ENCODE results near the gene GATAD2A.

The GATAD2A gene

DNA sequence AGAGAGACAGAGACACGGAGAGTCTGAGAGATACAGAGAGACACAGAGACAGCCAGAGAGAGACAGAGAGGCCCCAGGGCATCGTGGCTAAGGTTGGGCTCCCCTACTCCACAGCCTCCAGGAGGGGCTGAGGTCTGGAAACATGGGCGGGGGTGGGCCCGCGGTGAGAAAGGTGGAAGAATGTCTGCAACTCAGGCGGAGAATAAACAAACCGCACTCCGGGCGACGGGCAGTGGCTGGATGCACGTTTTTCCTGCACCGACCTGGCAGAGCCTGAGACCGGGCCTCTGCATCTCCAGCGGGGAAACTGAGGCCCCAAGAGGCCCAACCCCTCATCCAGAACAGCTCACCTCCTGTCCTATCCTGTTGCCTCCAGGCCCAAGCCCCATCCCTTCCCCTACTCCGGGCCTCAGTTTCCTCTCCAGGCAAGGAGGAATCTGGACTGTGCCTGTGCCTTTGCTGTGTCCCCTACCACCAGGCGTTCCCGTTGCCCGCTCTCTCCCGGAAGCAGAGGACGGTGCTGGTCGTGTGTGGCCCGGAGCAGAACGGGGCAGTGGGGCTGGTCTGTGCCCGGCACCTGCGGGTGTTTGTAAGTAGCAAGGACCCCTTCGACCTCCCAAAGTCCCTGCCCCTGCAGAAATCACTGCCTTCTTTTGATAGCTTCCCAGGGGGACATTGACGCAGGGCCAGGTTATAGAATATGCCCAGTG lies 129.2 kb downstream of the GATAD2A start:
- no peak for DNase-seq

DNA sequence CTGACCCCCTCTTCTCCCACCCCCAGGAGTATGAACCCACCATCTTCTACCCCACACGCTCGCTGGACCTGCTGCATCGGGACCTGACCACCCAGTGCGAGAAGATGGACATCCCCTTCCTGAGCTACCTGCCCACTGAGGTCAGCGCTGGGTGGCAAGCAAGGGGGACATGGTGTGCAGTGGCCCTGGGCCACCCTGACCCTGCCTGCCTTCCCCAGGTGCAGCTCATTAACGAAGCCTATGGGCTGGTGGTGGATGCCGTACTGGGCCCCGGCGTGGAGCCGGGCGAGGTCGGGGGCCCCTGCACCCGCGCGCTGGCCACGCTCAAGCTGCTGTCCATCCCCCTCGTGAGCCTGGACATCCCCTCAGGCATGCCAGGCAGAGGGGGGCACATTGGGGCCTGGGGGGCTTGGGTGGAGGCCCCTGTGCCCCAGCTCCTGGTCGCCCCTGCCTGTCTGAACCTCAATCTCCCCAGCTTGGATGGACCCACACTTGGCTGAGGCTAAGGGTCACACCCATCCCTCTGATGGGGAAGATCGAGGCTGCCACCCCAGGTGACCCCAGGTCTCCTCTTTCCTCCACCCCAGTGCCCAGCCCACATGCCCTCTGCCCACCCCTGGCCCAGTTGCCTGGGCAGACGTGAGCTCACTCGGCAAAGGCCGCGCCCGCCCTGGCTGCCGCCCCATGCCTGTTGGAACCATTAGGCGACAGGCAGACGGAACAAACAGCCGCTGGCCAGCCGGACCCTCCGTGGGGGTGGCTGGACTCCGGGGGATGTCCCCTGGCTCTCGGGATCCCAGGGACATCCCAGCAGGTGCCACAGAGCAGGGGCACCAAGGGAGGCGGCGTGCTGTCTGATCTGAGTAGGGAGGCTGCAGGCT lies 130.1 kb downstream of the GATAD2A start:
- DNase-seq = no peak

DNA sequence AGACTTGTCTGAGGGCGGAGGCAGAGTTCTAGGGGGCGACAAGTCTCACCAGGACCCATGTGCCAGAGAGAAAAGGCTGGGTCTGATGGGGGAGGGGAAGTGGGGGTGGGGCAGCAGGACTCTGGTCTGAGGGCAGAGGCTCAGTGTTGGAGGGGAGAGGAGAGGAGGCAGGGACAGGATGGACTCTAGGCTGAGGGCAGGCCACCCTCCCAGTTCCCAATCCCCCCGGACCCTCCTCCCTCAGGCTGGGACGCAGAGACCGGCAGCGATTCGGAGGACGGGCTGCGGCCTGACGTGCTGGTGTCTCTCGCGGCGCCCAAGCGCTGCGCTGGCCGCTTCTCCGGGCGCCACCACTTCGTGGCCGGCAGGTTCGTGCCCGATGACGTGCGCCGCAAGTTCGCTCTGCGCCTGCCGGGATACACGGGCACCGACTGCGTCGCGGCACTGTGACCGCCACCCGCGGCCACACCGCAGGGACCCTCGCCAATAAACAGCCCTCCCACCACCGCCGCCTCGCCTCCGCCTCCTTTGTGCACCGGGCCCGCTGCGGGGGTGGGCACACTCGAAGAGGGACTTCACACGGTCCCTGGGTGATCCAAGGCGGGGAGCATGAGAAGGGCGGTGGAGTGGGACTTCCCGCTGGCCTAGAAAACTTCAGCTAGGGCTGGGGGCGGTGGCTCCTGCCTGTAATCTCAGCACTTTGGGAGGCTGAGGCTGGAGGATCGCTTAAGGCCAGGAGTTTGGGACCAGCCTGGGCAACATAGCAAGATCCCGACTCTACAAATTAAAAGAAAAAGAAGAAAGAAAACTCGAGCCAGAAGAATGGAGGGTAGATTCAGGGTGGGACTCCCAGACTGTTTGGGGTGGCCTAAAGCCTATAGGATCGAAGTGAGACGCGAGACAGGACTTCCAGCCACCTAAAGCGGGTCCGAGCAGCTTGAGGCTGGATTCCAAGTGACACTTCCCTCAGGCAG lies 131.9 kb downstream of the GATAD2A start:
- peak; percentile 24 for DNase-seq

DNA sequence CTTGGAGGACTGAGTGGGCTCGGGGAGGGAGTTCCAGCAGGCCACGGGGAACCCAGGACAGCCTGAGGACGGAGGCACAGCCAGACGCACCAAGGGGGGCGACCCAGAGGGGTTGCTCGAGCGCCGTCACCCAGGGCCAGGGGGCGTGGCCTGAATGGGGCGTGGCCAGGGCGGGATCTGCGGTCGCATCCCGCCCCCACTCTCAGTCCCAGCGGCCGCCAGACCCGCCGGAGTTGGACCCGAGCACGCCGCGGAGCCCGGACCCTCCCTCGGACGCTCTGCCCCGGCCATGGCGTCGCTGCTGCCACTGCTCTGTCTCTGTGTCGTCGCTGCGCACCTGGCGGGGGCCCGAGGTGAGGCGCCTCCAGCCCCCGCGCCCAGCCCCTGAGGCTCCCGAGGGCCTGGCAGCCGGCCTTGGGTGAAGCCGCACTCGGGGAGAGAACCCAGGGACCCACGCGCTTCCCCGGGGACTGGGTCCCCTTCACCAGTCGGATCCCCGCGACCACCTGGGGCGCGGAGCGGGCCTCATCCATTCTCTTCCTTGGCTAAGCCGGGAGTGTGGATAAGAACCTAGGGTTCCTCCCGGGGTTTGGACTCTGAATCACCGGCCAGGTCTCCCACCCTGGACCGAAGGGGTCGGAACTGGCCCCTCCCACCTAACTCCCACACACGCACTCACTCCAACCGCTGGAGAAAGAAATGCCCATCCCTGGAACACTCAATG lies 132.7 kb downstream of the GATAD2A start, which contains the start of gene CILP2:
TSS of gene CILP2 (plus strand) at position 205 of the 724 bp plus-strand sequence. CDS start at position 290, 85 bp downstream.
- peak; percentile 44 for DNase-seq

DNA sequence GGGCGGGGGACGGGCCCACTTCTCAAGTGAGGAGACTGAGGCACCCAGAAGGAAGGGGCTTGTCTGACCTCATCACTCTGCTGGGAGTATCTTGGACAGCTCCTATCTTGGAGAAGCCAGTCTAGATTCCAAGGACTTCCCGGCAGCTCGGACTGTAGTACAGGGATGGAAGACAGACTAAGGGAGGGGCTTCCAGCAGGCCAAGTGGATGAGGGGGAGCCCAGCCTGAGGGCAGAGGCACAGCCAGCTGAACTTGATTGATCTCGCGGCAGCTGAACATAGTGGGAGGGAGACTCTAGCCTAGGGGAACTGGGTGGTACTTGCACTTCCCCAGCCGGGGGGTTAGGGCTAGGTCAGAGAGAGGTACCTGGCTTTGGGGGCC lies 133.3 kb downstream of the GATAD2A start:
- DNase-seq = no peak

DNA sequence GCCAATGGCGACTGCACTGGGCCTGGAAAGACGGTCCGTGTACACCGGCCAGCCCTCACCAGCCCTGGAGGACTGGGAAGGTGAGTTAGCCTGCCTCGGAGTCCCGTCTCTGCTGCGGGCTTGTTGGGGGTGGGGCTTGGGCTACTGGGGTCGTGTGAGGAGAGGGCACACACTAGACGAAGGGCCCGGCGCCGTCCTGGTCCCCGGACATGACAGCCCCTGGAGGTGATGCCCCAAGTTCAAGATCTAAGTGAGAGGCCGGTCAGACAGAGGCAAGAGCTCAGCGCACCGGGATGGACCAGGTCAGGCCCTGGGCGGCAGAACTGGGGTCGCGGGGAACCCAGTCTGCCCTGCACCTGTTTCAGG lies 134.2 kb downstream of the GATAD2A start:
- DNase-seq = no peak

DNA sequence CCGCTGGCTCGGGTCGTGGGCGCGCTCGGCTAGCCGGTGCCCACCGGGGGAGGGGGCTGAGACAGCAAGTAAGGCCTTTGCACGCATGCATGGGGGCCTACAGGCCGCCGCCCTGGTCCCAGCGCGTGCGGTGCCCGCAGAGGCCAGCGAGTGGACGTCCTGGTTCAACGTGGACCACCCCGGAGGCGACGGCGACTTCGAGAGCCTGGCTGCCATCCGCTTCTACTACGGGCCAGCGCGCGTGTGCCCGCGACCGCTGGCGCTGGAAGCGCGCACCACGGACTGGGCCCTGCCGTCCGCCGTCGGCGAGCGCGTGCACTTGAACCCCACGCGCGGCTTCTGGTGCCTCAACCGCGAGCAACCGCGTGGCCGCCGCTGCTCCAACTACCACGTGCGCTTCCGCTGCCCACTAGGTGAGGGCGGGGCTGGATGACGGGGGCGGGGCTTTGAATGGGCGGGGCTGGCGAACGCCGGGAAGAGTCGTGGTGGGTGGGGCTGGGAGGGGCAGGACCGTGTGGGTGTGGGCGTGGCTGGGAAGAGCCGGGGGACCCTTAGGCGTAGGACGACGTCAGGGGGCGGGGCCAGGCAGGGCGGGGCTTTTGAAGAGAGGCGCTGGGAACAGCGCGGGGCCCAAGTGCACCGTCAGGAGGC lies 134.7 kb downstream of the GATAD2A start:
- peak; percentile 64 for DNase-seq

DNA sequence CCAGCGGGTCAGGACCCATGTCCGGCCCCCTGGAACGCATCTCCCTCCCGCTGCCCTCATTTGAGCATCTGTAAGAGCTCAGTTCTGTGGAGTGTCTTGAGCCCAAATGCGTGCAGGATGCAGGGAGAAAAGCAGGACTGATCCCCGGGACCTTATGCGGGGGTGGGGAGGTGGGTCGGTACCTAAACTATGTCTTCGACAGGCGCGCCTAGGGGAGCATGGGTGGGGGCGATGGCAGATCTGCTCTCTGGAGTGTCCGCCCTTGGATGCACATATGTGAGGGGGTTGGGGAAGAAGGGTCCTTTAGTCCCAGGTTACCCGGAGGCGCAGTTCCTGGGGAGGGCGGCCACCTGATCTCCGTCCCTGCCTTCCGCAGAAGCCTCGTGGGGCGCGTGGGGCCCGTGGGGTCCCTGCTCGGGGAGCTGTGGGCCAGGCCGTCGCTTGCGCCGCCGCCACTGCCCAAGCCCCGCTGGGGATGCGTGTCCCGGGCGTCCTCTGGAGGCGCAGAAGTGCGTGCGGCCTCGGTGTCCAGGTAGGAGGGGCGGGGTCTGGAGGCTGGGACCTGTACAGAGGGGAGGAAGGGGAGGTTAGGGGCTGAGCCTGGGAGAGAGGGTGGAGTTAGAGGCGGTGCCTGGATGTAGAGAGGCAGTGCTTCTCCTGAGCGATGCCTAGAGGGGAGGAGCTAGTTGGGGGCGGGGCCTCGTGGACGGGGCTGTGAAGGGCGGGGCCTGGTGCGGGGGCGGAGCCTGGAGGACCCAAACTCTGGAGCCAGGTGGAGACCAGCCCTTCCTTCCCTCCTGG lies 135.4 kb downstream of the GATAD2A start:
- DNase-seq = peak; percentile 76

DNA sequence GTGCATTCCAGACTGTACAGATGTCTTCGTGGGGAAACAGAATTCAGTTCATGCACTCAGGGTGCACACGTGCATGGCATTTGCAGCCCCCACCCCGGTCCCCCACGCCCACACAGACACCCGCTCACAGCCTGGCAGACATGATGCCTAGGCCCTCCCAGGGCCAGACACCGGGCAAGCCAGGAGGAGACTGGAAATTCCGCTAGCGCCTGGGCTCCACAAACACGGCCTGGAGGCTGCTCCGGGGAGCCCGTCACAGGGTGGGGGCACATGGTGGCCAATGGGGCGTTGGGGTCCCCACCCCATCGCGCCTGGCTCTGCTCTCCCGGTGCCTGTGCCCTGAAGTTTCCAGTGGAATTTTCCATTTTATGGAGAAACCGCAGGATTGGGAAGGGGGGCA lies 136.1 kb downstream of the GATAD2A start:
- no peak for DNase-seq

DNA sequence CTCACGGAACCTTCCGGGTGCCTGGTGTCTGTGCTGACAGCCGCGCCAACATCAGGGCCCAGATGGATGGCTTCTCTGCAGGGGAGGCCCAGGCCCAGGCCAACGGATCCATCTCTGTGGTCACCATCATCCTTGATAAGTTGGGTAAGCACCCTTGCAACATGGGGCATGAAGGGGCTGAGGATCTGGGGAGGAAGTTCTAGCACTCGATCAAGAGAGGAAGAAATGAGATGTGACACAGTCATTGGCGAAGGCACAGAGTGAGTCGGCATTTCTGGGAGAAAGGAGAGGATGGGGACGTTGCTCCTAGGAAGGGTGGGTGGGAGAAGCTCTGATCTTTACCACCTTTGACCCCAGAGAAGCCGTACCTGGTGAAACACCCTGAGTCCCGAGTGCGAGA lies 137.0 kb downstream of the GATAD2A start:
- no peak for DNase-seq

DNA sequence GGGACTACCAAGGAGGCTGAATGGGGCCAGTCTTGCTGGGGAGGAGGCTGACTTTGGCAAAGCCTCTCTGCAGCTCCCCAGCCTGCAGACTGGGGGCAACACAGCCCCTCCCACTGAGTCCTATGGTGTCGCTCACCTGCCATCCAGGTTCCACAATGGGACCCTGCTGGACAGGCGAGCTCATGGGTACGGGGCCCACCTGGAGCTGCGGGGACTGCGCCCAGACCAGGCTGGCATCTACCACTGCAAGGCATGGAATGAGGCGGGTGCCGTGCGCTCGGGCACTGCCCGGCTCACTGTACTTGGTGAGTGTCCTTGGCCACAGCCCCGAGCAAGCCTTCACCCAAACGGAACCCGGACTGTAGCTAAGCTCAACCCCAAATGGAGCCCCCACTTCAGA lies 137.6 kb downstream of the GATAD2A start:
- no peak for DNase-seq

DNA sequence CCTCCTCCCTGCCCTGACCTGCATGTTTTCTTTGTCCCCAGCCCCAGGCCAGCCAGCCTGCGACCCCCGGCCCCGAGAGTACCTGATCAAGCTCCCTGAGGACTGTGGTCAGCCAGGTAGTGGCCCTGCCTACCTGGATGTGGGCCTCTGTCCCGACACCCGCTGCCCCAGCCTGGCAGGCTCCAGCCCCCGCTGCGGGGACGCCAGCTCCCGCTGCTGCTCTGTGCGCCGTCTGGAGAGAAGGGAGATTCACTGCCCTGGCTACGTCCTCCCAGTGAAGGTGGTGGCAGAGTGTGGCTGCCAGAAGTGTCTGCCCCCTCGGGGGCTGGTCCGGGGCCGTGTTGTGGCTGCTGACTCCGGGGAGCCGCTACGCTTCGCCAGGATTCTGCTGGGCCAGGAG lies 138.2 kb downstream of the GATAD2A start:
- no peak for DNase-seq

DNA sequence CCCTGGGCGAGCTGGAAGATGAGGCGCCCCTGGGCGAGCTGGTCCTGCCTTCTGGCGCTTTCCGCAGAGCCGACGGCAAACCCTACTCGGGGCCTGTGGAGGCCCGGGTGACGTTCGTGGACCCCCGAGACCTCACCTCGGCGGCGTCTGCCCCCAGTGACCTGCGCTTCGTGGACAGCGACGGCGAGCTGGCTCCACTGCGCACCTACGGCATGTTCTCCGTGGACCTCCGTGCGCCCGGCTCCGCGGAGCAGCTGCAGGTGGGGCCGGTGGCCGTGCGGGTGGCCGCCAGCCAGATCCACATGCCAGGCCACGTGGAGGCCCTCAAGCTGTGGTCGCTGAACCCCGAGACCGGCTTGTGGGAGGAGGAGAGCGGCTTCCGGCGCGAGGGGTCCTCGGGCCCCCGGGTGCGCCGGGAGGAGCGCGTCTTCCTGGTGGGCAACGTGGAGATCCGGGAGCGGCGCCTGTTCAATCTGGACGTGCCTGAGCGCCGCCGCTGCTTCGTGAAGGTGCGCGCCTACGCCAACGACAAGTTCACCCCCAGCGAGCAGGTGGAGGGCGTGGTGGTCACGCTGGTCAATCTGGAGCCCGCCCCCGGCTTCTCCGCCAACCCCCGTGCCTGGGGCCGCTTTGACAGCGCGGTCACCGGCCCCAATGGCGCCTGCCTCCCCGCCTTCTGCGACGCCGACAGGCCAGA lies 138.9 kb downstream of the GATAD2A start:
- no peak for DNase-seq

DNA sequence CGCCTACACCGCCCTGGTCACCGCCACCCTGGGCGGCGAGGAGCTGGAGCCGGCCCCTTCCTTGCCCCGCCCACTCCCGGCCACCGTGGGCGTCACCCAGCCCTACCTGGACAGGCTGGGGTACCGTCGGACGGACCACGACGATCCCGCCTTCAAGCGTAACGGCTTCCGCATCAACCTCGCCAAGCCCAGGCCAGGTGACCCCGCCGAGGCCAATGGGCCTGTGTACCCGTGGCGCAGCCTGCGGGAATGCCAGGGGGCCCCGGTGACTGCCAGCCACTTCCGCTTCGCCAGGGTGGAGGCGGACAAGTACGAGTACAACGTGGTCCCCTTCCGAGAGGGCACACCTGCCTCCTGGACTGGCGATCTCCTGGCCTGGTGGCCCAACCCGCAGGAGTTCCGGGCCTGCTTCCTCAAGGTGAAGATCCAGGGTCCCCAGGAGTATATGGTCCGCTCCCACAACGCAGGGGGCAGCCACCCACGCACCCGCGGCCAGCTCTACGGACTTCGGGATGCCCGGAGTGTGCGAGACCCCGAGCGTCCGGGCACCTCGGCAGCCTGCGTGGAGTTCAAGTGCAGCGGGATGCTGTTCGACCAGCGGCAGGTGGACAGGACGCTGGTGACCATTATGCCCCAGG lies 139.6 kb downstream of the GATAD2A start:
- DNase-seq = no peak

DNA sequence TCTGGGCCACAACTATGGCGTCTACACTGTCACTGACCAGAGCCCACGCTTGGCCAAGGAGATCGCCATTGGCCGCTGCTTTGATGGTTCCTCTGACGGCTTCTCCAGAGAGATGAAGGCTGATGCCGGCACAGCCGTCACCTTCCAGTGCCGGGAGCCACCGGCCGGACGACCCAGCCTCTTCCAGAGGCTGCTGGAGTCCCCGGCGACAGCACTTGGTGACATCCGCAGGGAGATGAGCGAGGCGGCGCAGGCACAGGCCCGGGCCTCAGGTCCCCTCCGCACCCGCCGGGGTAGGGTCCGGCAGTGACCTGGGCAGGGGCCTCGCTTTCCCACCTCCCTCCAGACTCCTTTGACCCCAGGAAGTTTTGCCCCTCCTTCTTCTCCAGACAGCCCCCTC lies 140.2 kb downstream of the GATAD2A start:
- no peak for DNase-seq

DNA sequence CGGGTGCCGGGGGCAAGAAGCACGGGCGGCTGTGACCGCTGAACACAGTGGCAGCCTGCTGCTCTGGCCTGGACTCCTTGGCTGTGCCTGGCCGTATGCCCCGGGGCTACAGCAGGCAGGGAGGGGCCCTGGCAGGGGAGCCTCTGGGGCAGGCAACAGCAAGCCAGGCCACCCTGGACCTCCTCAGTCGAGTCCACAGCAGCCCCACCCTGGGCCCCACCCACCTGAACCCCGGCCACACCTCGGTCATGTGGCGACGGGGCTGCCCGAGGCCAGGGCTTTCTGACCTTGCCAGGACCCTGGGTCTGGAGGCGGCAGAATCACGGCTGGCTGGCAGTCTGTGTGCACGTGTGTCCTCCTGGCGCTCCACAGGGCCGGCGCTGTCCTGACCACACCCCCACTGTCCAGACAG lies 141.3 kb downstream of the GATAD2A start:
- no peak for DNase-seq

DNA sequence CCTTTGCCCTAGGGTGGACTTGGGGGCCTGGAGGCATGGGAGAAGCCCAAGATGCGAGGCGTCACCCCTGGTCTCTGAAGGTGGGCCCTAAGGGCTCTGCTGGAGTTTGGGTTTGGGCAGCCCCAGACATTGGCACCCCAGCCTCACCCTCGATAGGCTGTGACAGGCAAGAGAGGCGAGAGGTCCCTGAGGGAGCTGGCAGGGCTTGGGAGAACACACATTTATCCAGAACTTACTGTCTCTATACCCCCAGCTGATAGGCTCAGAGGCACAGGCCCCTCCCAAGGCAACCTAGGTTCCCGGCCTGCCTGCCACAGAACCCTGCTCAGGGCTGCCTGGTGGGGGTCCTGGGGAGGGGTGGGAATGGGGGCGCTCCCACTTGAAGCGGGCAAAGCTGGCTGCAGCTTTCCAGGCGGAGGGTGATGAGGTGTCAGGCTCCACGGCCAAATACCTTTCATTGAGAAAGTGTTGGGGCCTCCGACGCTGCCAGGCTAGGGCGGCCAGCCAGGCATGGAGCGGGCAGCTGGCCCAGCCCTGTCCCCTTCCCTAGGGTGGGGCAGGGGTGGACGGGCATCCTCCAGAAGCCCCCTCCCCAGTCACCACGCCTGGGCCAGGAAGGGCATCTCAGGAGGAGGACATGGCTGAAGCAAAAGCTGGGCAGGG lies 142.3 kb downstream of the GATAD2A start:
- no peak for DNase-seq

DNA sequence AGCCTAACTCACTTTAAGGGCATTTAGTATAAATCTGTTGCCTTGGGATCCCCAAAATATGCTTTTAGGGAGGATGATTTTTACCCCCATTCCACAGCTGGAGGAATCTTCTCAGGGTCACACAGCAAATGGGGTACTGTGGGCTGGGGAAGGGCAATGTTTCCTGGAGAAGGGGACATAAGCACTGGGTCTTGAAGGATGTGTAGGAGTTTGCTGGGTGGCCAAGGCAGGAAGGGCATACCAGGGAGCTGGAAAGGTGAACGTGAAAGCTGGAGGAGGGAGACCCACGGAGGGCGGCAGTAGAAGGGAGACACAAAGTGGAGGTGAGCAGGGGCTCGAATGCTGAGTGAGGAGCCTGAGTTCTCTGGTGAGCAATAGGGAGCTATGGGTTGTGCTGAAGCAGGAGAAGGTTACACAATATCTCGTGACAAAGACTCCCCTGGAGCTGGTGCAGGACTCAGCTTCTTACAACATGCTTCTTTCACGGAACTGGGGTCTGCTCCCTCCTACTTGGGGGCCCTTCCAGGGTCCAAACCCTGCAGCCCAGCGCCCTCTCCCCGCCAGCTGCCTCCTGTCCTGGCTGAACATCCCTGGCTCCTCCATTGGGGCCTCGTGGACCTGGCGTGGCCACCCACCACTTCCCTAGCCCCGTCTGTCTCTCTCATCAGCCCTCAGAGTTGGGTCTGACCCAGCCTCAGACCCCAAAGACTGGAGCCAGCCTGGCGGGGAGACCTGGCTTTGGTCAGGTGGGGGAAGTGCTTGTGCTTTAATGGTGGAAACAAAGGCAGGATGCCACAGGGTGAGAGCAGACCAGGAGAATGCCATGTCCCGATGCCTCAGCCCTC lies 143.7 kb downstream of the GATAD2A start:
- no peak for DNase-seq

All from activated naive CD4-positive, alpha-beta T cell treated with Interleukin-2 at 50 U/mL for 16 hours (primary cell).